ENCODE results near the gene NOS1AP.
"Not testable (repeated sequence)": the region's sequence is repeated elsewhere in the genome, so short reads cannot be mapped to it uniquely, and the experiment has no call there.

The NOS1AP gene

DNA sequence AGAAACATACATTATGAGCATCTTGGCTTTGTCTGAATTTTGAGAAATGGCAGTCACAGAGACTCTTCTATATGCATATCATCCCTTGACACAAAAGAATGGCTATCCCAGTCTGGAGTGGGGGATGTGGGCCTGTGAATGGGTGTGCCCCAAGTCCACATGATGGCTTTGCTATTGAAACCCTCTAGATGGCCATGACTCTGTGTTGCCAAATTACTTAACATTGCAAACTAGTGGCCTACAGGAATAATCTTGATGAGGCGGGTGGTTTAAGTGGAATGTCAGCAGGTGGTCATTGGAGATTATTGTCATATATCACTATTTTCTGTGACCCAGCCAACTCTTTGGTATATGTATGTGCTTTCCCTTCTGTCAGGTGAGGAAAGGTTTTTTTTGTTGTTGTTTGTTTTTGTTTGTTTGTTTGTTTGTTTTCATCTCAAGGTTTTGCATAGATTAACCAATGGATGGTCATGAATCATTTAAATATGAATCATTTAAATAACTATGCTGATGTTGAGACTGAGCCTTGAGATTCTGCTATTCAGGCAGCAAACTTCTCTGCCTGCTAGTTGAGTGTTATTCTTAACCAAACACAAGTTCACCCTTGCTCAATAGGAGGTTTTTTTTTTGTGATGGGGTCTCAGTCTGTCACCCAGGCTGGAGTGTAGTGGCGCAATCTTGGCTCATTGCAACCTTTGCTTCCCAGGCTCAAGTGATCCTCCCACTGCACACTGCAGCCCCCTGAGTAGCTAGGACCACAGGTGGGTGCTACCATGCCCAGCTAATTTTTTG is 103.0 kb downstream of the NOS1AP start:
- no peak for DNase-seq

DNA sequence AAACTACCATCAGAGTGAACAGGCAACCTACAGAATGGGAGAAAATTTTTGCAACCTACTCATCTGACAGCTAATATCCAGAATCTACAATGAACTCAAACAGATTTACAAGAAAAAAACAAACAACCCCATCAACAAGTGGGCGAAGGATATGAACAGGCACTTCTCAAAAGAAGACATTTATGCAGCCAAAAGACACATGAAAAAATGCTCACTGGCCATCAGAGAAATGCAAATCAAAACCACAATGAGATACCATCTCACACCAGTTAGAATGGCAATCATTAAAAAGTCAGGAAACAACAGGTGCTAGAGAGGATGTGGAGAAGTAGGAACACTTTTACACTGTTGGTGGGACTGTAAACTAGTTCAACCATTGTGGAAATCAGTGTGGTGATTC is 104.1 kb downstream of the NOS1AP start:
- DNase-seq = not testable (repeated sequence)

DNA sequence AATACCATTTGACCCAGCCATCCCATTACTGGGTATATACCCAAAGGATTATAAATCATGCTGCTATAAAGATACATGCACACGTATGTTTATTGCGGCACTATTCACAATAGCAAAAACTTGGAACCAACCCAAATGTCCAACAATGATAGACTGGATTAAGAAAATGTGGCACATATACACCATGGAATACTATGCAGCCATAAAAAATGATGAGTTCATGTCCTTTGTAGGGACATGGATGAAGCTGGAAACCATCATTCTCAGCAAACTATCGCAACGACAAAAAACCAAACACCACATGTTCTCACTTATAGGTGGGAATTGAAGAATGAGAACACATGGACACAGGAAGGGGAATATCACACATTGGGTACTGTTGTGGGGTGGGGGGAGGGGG is 104.5 kb downstream of the NOS1AP start:
- not testable (repeated sequence) for DNase-seq

DNA sequence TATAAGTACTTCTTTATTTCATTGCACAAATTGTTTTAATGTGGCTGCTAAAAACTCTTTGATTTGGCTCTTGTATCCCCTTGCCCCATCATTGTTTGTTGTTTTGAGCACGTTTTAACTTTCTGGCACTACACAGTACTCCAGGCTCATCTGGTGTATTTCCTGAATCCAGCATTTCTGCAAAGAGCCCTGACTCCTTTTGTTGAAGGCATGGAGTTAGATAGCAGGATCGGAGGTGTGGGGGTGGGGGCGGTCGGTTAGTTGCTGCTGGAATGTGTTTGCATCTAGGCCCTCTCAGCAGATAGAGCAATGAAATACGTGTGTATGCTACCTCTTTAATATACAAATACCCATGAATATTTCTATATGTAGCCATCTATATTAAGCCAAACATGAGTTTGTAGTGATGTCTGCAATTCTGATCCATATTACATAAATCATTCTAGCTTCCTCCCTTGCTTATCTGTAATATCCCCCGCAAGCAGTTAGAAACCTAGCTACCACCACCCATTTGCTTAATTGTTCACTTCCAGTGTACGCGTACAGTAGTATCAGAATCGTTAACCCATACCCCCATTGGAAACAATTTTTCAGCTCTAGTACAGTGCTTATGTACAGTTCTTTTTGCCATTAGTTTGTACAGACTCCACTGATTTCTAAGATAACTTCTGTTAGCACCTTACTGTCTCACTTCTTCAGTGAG is 106.0 kb downstream of the NOS1AP start:
- DNase-seq = no peak

DNA sequence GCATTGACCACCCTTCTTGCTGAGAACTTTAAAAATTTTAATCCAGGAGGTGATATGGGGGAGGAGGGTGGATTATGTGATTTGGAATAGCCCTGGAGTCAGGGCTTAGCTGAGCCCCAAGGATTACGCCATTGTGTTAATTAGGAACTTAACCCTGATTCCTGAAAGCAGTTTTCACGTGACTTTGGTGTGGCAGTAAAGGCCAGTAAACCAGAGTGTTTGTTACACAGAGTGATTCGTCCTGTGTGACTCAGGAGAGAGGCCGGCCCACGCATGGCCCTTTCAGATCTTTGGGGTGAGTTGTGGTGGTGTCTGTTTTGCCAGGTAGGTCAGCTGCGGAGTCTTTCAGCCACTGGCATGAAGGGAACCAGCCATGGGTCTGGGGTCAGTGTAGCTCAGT is 107.6 kb downstream of the NOS1AP start:
- no peak for DNase-seq

DNA sequence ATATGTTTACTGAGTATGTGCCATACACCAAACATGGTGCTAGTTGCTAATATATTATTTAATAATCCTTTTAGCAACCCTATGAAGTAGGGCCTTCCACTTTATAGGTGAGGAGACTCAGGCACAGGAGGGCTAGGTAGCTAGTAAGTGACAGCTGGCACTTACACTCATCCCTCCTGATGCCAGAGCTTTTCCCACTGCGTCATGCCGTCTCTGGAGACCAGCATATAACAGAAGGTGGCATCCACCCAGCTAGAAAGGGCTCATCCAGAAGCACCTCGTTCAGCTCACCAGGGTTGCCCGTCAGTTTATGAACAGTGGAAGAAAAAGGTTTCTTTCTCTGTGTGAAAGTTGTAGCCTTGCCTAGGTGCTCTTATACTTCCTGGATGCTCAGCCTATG is 108.9 kb downstream of the NOS1AP start:
- DNase-seq = no peak

DNA sequence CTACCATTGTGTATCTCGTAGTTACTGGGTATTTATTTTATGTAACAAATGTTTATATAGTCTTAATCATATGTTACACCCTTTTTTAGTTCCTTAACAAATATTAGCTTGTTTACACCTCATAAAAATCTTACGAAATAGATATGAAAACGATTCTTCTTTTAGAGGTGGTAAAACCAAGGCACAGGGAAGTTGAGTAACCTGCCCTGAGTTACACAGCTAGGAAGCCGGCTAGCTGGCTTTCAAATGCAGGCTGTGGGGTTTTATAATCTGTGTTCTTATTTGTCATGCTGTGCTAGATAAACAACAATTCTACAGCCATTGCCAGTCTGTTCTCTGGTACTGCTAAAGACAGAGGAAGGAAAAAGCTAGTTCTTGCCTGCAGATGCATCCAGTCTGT is 109.6 kb downstream of the NOS1AP start:
- DNase-seq = no peak

DNA sequence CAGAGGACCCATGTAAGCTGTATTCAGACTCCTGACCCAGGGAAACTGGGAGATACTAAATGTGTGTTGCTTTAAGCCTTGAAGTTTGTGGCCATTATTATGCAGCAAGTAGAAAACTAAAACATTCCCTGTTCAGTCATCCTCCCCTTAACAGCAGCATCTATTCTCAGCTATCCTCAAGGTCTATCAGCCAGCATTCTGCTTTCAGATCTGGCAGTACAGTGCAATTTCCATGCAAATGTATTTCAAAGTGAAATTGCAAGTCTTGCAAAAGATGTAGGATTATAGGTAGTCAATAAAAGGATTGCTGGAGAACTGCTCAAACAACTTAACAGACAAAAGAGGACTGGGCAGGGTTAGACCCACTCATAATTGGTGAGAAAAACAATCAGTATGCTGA is 111.3 kb downstream of the NOS1AP start:
- DNase-seq = no peak

DNA sequence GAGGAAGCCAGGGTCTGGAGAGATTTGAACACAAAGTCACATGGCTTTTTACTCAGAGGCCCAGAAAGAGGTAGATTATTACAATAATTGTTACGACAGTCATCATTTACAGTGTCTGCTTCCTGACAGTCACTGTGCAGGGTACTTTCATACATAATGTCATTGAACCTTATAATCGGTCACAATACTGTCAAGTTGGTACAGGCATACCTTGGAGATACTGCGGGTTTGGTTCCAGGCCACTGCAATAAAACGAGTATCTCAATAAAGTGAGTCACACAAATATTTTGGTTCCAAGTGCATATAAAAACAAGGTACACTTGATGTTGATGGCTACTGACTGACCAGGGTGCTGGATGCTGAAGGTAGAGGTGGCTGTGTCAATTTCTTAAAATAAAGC is 112.6 kb downstream of the NOS1AP start:
- DNase-seq = no peak

GRCh38 chr1:162185314-162186025 is 116.0 kb downstream of the NOS1AP start:
- no peak for DNase-seq

- DNase-seq = no peak
Measured at GRCh38 chr1:162186026-162186374, 116.5 kb downstream of the NOS1AP start.

GRCh38 chr1:162186406-162186805 is 116.9 kb downstream of the NOS1AP start:
- DNase-seq = no peak

- DNase-seq = no peak
Measured at GRCh38 chr1:162187687-162188276, 118.3 kb downstream of the NOS1AP start.

DNA sequence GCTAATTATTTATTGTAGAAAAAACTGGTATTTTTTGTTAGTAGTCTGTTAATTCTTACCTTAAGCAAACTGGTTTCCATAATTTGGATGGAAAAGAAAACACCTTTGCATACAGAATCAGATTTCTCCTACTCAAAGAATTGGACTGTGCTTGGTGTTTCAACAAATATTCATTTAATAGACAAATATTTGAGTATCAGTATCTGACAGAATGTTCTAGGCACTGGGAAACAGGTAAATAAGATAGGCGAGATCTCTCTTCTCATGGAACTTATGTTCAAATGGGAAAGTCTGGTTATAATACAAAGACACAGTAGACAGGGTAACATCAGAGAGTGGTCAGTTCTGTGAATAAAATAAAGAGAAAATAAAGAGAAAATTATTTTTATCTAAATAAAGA is 119.9 kb downstream of the NOS1AP start:
- no peak for DNase-seq

- DNase-seq = peak; percentile 58
Measured at GRCh38 chr1:162191396-162192305, 122.2 kb downstream of the NOS1AP start.

- DNase-seq = no peak
Measured at GRCh38 chr1:162192306-162192678, 122.8 kb downstream of the NOS1AP start.

- no peak for DNase-seq
Measured at GRCh38 chr1:162192763-162193162, 123.3 kb downstream of the NOS1AP start.

DNA sequence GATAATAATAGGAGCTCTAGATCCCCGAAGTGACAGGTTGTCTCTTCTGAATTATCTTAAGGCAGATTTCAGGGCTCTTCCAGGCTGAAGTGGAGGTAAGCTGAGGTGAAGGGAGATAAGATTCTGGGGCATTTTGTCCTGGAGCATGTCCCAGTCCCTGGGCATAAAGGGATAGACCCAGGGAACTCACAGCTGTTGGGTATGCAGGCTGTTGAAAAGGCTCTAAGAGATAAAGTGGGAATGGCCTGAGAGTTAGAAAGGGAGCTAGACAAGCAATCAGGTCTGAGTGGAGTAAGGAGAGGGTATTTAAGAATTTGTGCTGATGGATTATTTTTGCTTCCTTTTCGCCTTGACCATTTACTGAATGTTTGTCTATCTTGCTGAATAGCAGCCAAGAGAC is 123.7 kb downstream of the NOS1AP start:
- DNase-seq = no peak

GRCh38 chr1:162193815-162194214 is 124.3 kb downstream of the NOS1AP start:
- peak; percentile 19 for DNase-seq

DNA sequence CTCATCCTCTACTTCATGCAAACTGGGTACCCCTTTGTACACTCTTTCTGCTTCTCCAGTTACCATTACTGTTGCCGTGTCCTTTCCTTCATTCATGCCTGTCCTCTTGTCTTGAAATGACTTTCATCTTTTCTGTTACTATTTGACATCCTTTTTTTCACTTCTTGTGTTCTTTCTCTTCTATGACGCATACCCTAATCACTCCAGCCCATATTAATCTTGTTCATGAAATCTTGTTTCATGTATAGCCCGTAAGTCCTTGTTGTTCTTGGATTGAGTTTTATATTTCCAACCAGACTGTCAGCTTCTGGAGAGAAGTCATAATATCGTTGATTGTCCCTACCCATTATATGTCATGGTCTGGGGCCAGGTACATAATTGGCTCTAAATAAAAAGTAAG is 126.1 kb downstream of the NOS1AP start:
- no peak for DNase-seq

- no peak for DNase-seq
Measured at GRCh38 chr1:162196387-162196786, 126.9 kb downstream of the NOS1AP start.

DNA sequence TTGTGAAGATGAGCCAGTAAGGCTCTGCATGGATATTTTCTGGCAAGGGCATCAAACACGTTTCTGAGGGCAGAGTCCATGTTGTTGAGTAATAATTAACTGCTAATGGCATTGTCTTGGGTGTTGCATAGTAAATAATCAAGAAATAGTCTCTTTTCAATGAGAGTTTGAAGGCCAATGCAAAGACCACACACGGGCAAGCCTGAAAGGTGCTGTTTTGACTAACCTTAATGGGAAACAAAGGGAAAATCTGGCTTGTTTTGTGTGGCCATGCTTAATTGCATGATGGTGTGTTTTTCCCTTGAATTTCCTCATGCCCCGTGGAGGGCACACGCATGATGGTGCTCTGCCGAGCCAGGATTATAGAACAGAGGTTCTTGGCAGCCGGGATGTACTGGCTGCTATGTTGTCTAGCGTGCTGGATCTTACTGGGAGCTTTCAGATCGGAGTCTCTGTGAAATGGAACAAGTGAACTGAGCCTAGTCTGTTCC is 127.6 kb downstream of the NOS1AP start:
- no peak for DNase-seq

Measured in NCI-H510A (cell line).